ENCODE results near the gene DUSP9. TPM values are rescaled to one million over a fixed set of nuclear protein-coding genes. Genes with fewer than 3 reads are reported as not detected.

DUSP9 gene
- total and polyA plus RNA-seq, 10 of the 15 experiments (the other 5 are each of a cell fraction or from before 2014, with no cell fraction given) = 0.10 TPM; not detected in 9

DNA sequence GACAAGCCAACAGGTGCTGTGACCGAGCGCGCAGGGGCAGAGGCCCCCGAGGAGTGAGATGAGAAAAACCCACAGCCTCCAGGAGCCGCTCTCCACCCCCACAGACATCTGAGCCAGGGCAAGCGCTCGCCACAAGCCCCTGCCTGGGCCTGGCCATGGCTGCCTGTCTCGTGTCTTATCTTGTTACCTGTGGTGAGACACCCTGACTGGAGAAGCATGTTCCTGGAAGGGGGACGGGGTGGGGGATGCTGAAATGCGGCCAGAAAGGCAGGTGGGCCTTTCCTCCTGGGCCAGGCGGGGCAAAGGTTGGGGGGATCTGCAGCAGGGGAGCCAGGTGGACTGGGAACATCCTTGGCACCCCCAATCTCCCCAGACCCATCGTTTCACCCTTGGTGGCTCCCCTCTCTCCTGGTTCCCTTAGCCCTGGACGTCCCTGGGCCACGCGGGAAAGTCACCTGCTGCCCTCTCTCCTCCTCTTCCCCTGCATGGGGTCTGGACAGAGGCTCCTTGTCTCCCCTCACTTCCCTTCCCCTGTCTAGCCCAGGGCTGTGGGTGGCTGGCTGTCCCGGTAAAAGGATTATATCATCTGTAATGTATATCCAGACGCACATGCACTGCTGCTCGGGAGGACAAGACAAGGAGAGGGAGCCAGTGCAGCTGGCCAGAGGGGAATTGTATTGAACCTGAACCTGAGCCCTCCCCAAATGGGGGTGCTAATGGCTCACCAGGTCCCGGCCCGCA lies 8.4 kb upstream of the DUSP9 start:
- ChIA-PET RAD21 (ENCODE audit: unreplicated experiment) (no interaction called here), POLR2A (no interaction called here), SMC1A (ENCODE audit: uncharacterized antibody, unreplicated experiment) (no interaction called here), CTCF (no interaction called here)
- Histone ChIP-seq H3K36me3 (ENCODE audit: control insufficient read depth in 2 of 2, insufficient read depth in 2 of 2, low read length in 1 of 2) (no peaks in the 10 kb centered on the region), H3K9ac (ENCODE audit: control insufficient read depth, insufficient read depth, low read length) (no peak overlapping the region), H3K4me2 (ENCODE audit: control insufficient read depth, insufficient read depth) (no peak overlapping the region), H2AFZ (ENCODE audit: control insufficient read depth, low read depth, low read length) (no peak overlapping the region), H3K4me1 (ENCODE audit: control insufficient read depth, insufficient read depth, low read length) (no peaks in the 10 kb centered on the region), H3K4me3 (no peak overlapping the region), H3K9me3 (replicated peaks; ENCODE audit: control insufficient read depth, insufficient read depth, low read length) (no peaks in the 10 kb centered on the region; the same call in 2 of the 3 replicates), H4K20me1 (ENCODE audit: control insufficient read depth, insufficient read depth) (no peaks in the 10 kb centered on the region), H3K27ac (ENCODE audit: control insufficient read depth, insufficient read depth) (no peak overlapping the region), H3K27me3 (replicated peaks in 1 of 2; ENCODE audit: control insufficient read depth in 2 of 2, insufficient read depth in 2 of 2, low read length in 1 of 2) (peaks cover 1 to 2% of the 10 kb centered on the region in 2 experiments; a peak in 2 of 4 replicates), H3K79me2 (ENCODE audit: control insufficient read depth, insufficient read depth, low read length) (no peaks in the 10 kb centered on the region)
- BruUV-seq (replicated peaks) = no TSS peak
- DNase-seq (ENCODE audit: low read depth, low spot score) (no peak), ATAC-seq (no peak), FAIRE-seq (no peak)
- 35% methylated on average over 19 of the region's 20 CpGs for WGBS (ENCODE audit: insufficient coverage, insufficient replicate concordance, low lambda C conversion rate, missing lambda C conversion rate)
- intact Hi-C loops (cut with micrococcal nuclease; ENCODE audit: unreplicated experiment) (no loop called here), in situ Hi-C loops (cut with MboI) (no loop called here)
- TF ChIP-seq DPF2 (IDR thresholded peaks at IDR 0.05) (no peak), ETV6 (conservative IDR thresholded peaks at IDR 0.05 in 1 of 2, IDR thresholded peaks at IDR 0.05 in 1 of 2; ENCODE audit: borderline replicate concordance in 1 of 2, low read depth in 1 of 2) (no peak), ATF7 (IDR thresholded peaks at IDR 0.05; ENCODE audit: low read depth) (no peak), PRDM15 (CRISPR knock-in tag; IDR thresholded peaks at IDR 0.05) (no peak), CREB1 (IDR thresholded peaks at IDR 0.05; ENCODE audit: low read depth) (no peak), NR2C2 (IDR thresholded peaks at IDR 0.05; ENCODE audit: borderline replicate concordance, control insufficient read depth, insufficient read length, low read depth) (no peak), E4F1 (IDR thresholded peaks at IDR 0.05; ENCODE audit: borderline replicate concordance, partially characterized antibody) (no peak), SIX5 (IDR thresholded peaks at IDR 0.05; ENCODE audit: low read depth, low read length, severe bottlenecking) (no peak)
- TF ChIP-seq, protein P1, sequence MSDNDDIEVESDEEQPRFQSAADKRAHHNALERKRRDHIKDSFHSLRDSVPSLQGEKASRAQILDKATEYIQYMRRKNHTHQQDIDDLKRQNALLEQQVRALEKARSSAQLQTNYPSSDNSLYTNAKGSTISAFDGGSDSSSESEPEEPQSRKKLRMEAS (IDR thresholded peaks at IDR 0.05; ENCODE audit: low read depth, low read length) = no peak
- TF ChIP-seq, protein P2, sequence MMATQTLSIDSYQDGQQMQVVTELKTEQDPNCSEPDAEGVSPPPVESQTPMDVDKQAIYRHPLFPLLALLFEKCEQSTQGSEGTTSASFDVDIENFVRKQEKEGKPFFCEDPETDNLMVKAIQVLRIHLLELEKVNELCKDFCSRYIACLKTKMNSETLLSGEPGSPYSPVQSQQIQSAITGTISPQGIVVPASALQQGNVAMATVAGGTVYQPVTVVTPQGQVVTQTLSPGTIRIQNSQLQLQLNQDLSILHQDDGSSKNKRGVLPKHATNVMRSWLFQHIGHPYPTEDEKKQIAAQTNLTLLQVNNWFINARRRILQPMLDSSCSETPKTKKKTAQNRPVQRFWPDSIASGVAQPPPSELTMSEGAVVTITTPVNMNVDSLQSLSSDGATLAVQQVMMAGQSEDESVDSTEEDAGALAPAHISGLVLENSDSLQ (IDR thresholded peaks at IDR 0.05) = no peak
- TF ChIP-seq, protein P3, sequence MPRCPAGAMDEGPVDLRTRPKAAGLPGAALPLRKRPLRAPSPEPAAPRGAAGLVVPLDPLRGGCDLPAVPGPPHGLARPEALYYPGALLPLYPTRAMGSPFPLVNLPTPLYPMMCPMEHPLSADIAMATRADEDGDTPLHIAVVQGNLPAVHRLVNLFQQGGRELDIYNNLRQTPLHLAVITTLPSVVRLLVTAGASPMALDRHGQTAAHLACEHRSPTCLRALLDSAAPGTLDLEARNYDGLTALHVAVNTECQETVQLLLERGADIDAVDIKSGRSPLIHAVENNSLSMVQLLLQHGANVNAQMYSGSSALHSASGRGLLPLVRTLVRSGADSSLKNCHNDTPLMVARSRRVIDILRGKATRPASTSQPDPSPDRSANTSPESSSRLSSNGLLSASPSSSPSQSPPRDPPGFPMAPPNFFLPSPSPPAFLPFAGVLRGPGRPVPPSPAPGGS (IDR thresholded peaks at IDR 0.05; ENCODE audit: borderline replicate concordance, insufficient read depth, low read depth, low read length, poor library complexity, severe bottlenecking) = no peak

All from GM12878 (cell line).